Activated effector memory CD4-positive, alpha-beta T cell treated with anti-CD3 and anti-CD28 coated beads, Interleukin-2, amount 50 U/mL, for 16 hours (primary cell): ENCODE data around the gene PURA.
"Not testable (repeated sequence)": the region's sequence is repeated elsewhere in the genome, so short reads cannot be mapped to it uniquely, and the experiment has no call there.

Experiments
- DNase-seq: peaks from one replicate; pipeline ENCODE4 v3.0.0-alpha.2; 2020

The PURA gene

GRCh38 chr5:140141241-140141640 lies 27.3 kb downstream of the PURA start:
- DNase-seq, result no peak

GRCh38 chr5:140142246-140142645 lies 28.3 kb downstream of the PURA start:
- DNase-seq, result no peak

GRCh38 chr5:140142856-140143255 lies 28.9 kb downstream of the PURA start:
- no peak for DNase-seq

GRCh38 chr5:140143521-140144258 lies 29.8 kb downstream of the PURA start:
- DNase-seq, result no peak

GRCh38 chr5:140145256-140145655 lies 31.3 kb downstream of the PURA start:
- no peak for DNase-seq

- peak; percentile 84 for DNase-seq
Observed at GRCh38 chr5:140145818-140146522, 32.1 kb downstream of the PURA start.

GRCh38 chr5:140146523-140146842 lies 32.6 kb downstream of the PURA start:
- no peak for DNase-seq

- no peak for DNase-seq
Observed at GRCh38 chr5:140147460-140147859, 33.6 kb downstream of the PURA start.

GRCh38 chr5:140148508-140148907 lies 34.6 kb downstream of the PURA start:
- no peak for DNase-seq

GRCh38 chr5:140150201-140150600 lies 36.3 kb downstream of the PURA start:
- no peak for DNase-seq

- DNase-seq, result no peak
Observed at GRCh38 chr5:140151144-140152021, 37.5 kb downstream of the PURA start.

GRCh38 chr5:140152022-140152999 lies 38.4 kb downstream of the PURA start:
- no peak for DNase-seq

- no peak for DNase-seq
Observed at GRCh38 chr5:140153255-140153654, 39.3 kb downstream of the PURA start.

GRCh38 chr5:140153905-140154304 lies 40.0 kb downstream of the PURA start:
- no peak for DNase-seq

- not testable (repeated sequence) for DNase-seq
Observed at GRCh38 chr5:140154710-140155381, 40.9 kb downstream of the PURA start.

GRCh38 chr5:140157032-140157781 lies 43.3 kb downstream of the PURA start:
- DNase-seq, result peak; percentile 94

- DNase-seq, result no peak
Observed at GRCh38 chr5:140159014-140159927, 45.4 kb downstream of the PURA start.

GRCh38 chr5:140162275-140162674 lies 48.4 kb downstream of the PURA start:
- no peak for DNase-seq

GRCh38 chr5:140162781-140163180 lies 48.9 kb downstream of the PURA start:
- no peak for DNase-seq
